ENCODE data around the gene SORCS2.
A peak's percentile ranks its signal among the peaks of the same experiment; 100 is the strongest.

Gene SORCS2

DNA sequence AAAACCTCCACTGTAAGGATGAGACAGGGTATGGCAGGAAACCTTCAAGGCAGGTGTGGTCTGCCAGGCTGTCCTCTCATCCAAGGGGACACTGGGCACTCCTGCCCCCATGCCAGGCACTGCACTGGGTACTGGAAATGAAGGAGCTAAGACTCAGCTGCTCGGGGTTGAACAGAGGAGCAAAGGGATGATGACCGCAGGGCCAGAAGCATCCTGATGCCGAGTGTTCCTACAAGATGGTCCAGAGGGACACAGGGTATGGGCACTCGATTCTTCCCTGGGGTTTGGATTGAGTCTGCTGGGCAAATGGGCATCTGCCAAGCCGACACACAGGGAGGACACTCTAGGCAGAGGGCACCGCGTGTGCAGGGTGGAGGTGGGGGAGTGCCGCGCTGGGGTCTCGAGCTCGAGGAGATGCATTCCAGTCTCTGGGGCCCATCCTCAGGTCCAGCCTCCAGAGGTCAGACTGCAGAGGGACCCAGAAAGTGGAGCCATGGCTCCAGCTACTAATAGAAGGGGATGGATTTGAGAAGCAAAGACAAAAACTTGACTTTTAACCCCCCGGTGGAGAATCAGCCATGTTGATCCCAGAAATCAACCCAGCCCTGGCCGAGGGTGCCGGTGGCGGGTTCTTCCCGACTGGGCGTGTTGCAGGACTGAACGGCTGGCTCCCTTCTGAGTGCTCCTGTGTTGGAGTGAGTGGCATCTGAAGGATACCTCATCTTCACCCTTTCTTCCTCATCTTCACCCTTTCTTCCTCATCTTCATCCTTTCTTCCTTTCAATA is 500.3 kb downstream of the SORCS2 start:
- TF ChIP-seq, protein P1, sequence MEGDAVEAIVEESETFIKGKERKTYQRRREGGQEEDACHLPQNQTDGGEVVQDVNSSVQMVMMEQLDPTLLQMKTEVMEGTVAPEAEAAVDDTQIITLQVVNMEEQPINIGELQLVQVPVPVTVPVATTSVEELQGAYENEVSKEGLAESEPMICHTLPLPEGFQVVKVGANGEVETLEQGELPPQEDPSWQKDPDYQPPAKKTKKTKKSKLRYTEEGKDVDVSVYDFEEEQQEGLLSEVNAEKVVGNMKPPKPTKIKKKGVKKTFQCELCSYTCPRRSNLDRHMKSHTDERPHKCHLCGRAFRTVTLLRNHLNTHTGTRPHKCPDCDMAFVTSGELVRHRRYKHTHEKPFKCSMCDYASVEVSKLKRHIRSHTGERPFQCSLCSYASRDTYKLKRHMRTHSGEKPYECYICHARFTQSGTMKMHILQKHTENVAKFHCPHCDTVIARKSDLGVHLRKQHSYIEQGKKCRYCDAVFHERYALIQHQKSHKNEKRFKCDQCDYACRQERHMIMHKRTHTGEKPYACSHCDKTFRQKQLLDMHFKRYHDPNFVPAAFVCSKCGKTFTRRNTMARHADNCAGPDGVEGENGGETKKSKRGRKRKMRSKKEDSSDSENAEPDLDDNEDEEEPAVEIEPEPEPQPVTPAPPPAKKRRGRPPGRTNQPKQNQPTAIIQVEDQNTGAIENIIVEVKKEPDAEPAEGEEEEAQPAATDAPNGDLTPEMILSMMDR (conservative IDR thresholded peaks at IDR 0.05; ENCODE audit: low read depth), result no peak
- DNase-seq (ENCODE audit: low spot score), result no peak
- POLR2A ChIA-PET (ENCODE audit: low non-redundant PET), result no interaction called here
- H3K27ac ChIP-seq, result 0 out of 2 replicates have a peak overlapping the region, but pooled peaks have one; percentile 6
- CTCF ChIA-PET, result no interaction called here

DNA sequence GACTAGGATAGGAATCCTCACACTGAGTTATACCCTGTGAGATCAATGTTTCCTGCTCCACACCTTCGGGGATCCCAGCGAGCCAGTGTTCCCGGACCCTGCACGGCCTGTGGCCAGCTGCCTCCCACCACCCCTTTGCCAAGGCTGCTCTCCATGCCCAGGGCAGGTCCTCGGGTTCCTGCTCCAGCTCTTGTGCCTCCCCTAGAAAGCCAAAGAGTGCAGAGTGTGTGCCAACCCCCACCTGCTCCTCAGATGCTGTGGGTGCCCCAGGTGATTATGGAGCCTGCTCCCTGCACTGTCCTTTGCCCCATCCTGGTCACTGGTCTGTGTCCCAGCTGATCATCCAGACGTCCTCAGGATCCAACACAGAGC is 500.9 kb downstream of the SORCS2 start:
- TF ChIP-seq, protein P1 (conservative IDR thresholded peaks at IDR 0.05; ENCODE audit: low read depth), result no peak
- DNase-seq (ENCODE audit: low spot score), result no peak
- CTCF ChIA-PET, result no interaction called here
- POLR2A ChIA-PET (ENCODE audit: low non-redundant PET), result no interaction called here
- H3K27ac ChIP-seq, result no peak overlapping the region

DNA sequence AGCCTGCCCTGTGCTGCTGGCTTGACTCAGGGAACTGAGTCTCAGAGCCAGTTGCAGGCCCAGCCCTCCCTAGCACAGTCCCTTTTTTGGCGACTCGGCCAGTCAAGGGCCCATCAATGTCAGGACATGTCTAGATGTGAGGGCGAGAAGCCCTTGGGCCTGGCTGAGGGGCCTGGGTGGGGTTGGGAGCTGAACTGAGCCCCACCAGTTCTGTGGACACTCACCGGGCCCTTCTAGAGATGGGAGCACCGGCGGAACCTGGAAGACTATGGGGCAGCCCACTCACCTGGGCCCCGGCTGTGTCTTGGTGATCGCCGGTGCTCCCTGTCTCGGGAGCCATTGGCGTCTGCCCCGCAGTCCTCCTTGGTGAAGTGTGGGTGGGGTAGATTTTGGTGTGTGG is 501.4 kb downstream of the SORCS2 start:
- POLR2A ChIA-PET (ENCODE audit: low non-redundant PET), result no interaction called here
- DNase-seq (ENCODE audit: low spot score), result no peak
- TF ChIP-seq, protein P1 (conservative IDR thresholded peaks at IDR 0.05; ENCODE audit: low read depth), result no peak
- no peak overlapping the region for H3K27ac ChIP-seq
- CTCF ChIA-PET, result no interaction called here

DNA sequence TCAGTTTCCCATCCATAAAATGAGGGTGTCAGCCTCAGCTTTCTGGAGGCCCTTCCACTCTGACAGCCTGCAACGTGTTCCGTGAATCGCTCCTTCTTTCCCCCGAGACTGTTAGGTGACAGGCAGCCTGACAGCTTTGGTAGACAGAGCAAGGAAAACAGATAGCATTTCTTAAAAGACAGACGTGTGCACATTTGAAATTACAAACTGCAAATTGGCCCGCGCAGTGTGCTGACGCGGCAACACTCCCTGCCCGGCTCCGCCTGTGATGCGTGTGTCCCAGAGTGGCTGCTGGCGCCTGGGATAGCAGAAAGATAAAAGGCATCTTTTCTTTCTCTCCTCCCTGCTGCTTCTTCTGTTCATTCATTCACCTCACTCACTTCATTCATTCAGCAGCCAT is 502.0 kb downstream of the SORCS2 start:
- no peak overlapping the region for H3K27ac ChIP-seq
- DNase-seq (ENCODE audit: low spot score), result no peak
- CTCF ChIA-PET, result no interaction called here
- TF ChIP-seq, protein P1 (conservative IDR thresholded peaks at IDR 0.05; ENCODE audit: low read depth), result no peak
- POLR2A ChIA-PET (ENCODE audit: low non-redundant PET), result no interaction called here

DNA sequence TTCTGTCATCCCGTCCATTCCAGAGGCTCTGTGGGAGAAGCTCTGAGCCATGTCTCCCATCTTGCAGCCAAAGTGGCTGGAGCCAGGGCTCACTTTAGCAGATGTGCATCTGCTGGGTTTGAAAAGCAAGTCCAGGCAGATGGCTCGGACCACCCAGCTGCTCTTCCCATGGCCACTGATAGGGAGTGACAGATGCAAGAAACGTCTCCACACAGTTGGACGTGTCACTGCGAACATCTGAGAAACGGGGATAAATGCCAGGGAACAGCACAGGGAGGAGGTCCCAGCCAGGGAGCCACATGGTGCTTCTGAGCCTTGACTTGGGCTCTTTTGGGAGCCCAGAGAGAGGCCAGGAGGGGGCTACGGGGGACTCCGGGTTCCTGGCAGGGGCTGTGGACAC is 505.0 kb downstream of the SORCS2 start:
- DNase-seq (ENCODE audit: low spot score), result no peak
- CTCF ChIA-PET, result no interaction called here
- POLR2A ChIA-PET (ENCODE audit: low non-redundant PET), result no interaction called here
- no peak overlapping the region for H3K27ac ChIP-seq
- TF ChIP-seq, protein P1 (conservative IDR thresholded peaks at IDR 0.05; ENCODE audit: low read depth), result no peak

DNA sequence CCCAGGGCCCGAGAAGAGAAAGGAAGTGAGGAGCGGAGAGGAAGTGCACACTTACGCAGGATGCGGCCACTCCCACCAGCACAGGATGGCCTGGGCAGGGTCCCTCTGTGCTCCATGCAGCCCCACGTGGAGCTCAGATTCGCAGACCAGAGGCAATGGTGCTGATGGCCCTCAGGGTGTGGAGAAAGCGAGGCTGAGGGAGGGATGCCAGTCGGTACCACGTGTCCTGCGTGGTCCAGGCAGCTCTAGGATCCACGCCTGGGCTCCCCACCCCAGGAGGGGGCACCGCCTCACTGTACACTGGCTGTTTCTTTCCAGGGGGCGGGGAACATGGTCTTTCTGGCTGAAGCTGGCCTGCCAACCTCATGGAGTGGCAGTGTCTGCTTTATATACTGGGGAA is 505.5 kb downstream of the SORCS2 start:
- ChIA-PET POLR2A (ENCODE audit: low non-redundant PET) (no interaction called here), CTCF (no interaction called here)
- no peak overlapping the region for H3K27ac ChIP-seq
- DNase-seq (ENCODE audit: low spot score), result no peak
- TF ChIP-seq, protein P1 (conservative IDR thresholded peaks at IDR 0.05; ENCODE audit: low read depth), result no peak

All from RWPE1 (cell line).